Activated T-helper 1 cell treated with anti-CD3 and anti-CD28 coated beads, Interleukin-12 subunit alpha, Interleukin-12 subunit beta, Interleukin-2, Interleukin-4 antibody, amounts not matched to agents 30 ng/mL and 10 ng/mL and 1 ng/mL, durations not matched to agents 14 hours and 24 hours and 36 hours (primary cell): ENCODE results near the gene SFSWAP. TPM values are rescaled to one million over a fixed set of nuclear protein-coding genes. Genes with fewer than 3 reads are reported as not detected.
"Not testable (repeated sequence)": the region's sequence is repeated elsewhere in the genome, so short reads cannot be mapped to it uniquely, and the experiment has no call there.

Experiments used
- DNase-seq: peaks from one replicate; pipeline ENCODE4 v3.0.0; 2021; ENCODE audit warnings: low spot score
- H3K27ac Mint-ChIP-seq: one replicate; pipeline ENCODE4 v1.8.0; 2021; ENCODE audit warnings: mild to moderate bottlenecking, mixed read lengths
- H3K27me3 Mint-ChIP-seq: one replicate; pipeline ENCODE4 v1.8.0; 2022; ENCODE audit warnings: mild to moderate bottlenecking, moderate library complexity, mixed read lengths; ENCODE audit not compliant: insufficient read depth
- H3K36me3 Mint-ChIP-seq: one replicate; pipeline ENCODE4 v1.8.0; 2021; ENCODE audit warnings: low read depth, mixed read lengths
- H3K4me1 Mint-ChIP-seq: one replicate; pipeline ENCODE4 v1.8.0; 2021; ENCODE audit warnings: low read depth, mixed read lengths
- H3K4me3 Mint-ChIP-seq: one replicate; pipeline ENCODE4 v1.8.0; 2021; ENCODE audit warnings: mild to moderate bottlenecking, moderate library complexity, mixed read lengths
- H3K9me3 Mint-ChIP-seq: one replicate; pipeline ENCODE4 v1.8.0; 2021; ENCODE audit warnings: mixed read lengths
- intact Hi-C: fragments of 100-400 bp; cut with micrococcal nuclease; formaldehyde crosslinking; loops from one replicate; pipeline ENCODE4 v1.15.1; 2024
- total RNA-seq: library from RNA; stranded (reverse); gene quantifications from 2 replicates; pipeline ENCODE4 v1.2.3, GENCODE V29; 2022

The SFSWAP gene
- total RNA-seq, 1 donor from 2014 or later: 69.3 TPM

DNA sequence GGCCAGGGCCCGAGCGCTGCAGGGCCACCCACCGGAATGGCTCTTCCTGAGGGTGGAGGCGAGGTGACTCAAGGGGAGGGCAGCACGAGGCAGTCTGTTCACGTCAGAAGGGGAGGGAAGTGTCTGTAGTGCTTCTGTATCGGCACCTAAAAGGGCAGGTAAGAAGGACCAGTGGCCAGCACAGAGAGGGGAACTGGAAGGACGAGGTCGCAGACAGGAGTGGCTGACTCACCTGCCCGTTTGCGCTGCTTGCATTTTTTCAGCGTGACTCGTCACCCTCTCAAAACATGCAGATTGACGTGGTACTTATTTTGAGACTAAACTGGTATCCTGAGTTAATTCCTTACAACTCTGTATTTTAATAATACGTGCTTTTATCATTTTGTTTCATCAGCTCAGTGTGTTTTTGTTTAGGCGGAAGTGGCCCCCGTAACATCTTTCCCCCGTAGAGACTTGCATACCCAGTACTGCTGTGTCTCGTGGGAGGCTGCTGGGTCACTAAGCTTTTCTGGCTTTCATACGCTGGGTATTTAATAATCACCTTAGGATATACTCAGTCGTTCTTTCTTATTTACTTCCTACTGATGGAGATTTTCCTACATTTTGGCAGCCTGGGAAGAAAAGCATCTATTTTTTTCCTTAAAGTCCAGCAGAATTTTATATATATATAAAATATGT is 26.4 kb downstream of the SFSWAP start:
- DNase-seq: no peak
- H3K27ac Mint-ChIP-seq: no peak overlapping the region
- intact Hi-C loops: no loop called here
- H3K4me1 Mint-ChIP-seq: no peaks in the 10 kb centered on the region
- H3K27me3 Mint-ChIP-seq: no peaks in the 10 kb centered on the region
- peaks cover 42% of the 10 kb centered on the region for H3K36me3 Mint-ChIP-seq
- no peak overlapping the region for H3K4me3 Mint-ChIP-seq
- H3K9me3 Mint-ChIP-seq: no peaks in the 10 kb centered on the region

DNA sequence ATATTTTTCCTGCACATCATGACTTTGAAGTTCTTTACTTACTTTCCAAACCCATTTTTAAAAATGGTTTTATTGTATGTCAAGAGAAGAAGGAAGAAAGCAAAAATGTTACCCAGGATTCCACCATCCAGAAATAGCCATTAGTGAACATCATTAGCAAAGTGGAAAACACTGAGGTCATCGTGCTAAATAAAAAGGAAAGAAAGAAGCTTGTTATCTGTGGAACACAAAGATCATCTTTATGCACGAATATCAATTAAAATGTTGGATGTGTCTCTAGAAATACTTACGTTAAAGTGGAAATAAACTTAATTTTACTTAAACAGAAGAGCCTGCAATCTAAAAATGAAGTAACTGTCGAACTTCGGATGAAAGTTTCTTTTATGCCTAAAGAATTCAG is 27.3 kb downstream of the SFSWAP start:
- Mint-ChIP-seq H3K4me1 (no peaks in the 10 kb centered on the region), H3K27ac (no peak overlapping the region), H3K9me3 (peaks cover 8% of the 10 kb centered on the region), H3K4me3 (no peak overlapping the region), H3K27me3 (no peaks in the 10 kb centered on the region), H3K36me3 (peaks cover 46% of the 10 kb centered on the region)
- no peak for DNase-seq
- intact Hi-C loops: no loop called here

DNA sequence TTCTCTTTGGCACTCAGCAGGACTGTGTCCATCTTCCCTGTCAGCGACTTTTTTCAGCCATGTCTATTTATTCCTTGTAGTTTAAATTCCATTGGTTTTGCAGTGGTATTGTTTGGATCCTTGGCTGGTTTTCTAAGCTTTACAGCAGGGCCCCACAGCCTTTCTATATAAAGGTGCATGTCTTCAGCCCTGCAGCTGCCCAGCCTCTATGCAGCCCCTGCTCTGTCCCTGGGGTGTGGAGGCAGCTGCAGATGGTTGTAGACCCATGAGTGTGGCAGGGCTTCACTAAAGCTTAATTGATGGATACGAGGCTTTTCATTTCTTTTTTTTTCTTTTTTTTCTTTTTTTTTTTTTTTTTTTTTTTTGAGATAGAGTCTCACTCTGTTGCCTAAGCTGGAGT is 29.7 kb downstream of the SFSWAP start:
- no peak overlapping the region for H3K27ac Mint-ChIP-seq
- H3K4me1 Mint-ChIP-seq: no peaks in the 10 kb centered on the region
- peaks cover 55% of the 10 kb centered on the region for H3K36me3 Mint-ChIP-seq
- intact Hi-C loops: no loop called here
- no peak for DNase-seq
- H3K9me3 Mint-ChIP-seq: peaks cover 21% of the 10 kb centered on the region
- H3K27me3 Mint-ChIP-seq: no peaks in the 10 kb centered on the region
- H3K4me3 Mint-ChIP-seq: no peak overlapping the region

GRCh38 chr12:131742761-131743160 is 31.9 kb downstream of the SFSWAP start:
- DNase-seq, H3K27ac Mint-ChIP-seq, H3K4me3 Mint-ChIP-seq, H3K27me3 Mint-ChIP-seq, H3K4me1 Mint-ChIP-seq, intact Hi-C loops: not testable (repeated sequence)
- Mint-ChIP-seq H3K9me3 (peaks cover 21% of the 10 kb centered on the region), H3K36me3 (peaks cover 56% of the 10 kb centered on the region)

GRCh38 chr12:131743410-131743809 is 32.5 kb downstream of the SFSWAP start:
- H3K27ac Mint-ChIP-seq, DNase-seq, intact Hi-C loops, H3K4me3 Mint-ChIP-seq, H3K27me3 Mint-ChIP-seq, H3K4me1 Mint-ChIP-seq: not testable (repeated sequence)
- peaks cover 54% of the 10 kb centered on the region for H3K36me3 Mint-ChIP-seq
- H3K9me3 Mint-ChIP-seq: peaks cover 21% of the 10 kb centered on the region

GRCh38 chr12:131743880-131744279 is 33.0 kb downstream of the SFSWAP start:
- H3K27ac Mint-ChIP-seq, intact Hi-C loops, H3K4me3 Mint-ChIP-seq, H3K4me1 Mint-ChIP-seq, H3K27me3 Mint-ChIP-seq, DNase-seq: not testable (repeated sequence)
- peaks cover 21% of the 10 kb centered on the region for H3K9me3 Mint-ChIP-seq
- H3K36me3 Mint-ChIP-seq: peaks cover 56% of the 10 kb centered on the region

- DNase-seq, H3K27ac Mint-ChIP-seq, H3K27me3 Mint-ChIP-seq, intact Hi-C loops, H3K4me3 Mint-ChIP-seq, H3K4me1 Mint-ChIP-seq: not testable (repeated sequence)
- H3K36me3 Mint-ChIP-seq: peaks cover 56% of the 10 kb centered on the region
- H3K9me3 Mint-ChIP-seq: peaks cover 21% of the 10 kb centered on the region
These were observed 33.8 kb downstream of the SFSWAP start for GRCh38 chr12:131744675-131745074.

DNA sequence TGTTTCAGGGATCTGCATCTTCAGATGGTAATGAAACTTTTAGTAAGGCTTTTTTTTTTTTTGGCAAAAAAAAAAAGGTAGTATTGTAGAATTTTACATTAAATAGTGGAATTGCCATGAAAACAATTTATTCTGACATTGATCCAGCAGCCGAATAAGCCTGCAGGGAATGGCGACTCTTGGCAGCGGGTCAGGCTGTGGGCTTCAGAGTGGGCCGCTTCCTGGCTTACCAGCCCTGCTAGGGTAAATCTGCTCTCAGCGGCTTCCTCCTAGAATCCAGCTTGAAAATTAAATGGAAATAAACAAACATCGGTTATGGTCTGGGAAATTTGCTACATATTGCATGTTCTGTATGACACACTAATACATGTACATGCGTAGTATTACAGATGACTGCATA is 34.8 kb downstream of the SFSWAP start:
- Mint-ChIP-seq H3K4me1 (no peaks in the 10 kb centered on the region), H3K4me3 (no peak overlapping the region), H3K27me3 (no peaks in the 10 kb centered on the region), H3K27ac (no peak overlapping the region), H3K36me3 (peaks cover 48% of the 10 kb centered on the region), H3K9me3 (peaks cover 21% of the 10 kb centered on the region)
- intact Hi-C loops: no loop called here
- no peak for DNase-seq

- intact Hi-C loops: no loop called here
- no peaks in the 10 kb centered on the region for H3K27me3 Mint-ChIP-seq
- H3K36me3 Mint-ChIP-seq: peaks cover 45% of the 10 kb centered on the region
- peaks cover 20% of the 10 kb centered on the region for H3K9me3 Mint-ChIP-seq
- H3K4me3 Mint-ChIP-seq: no peak overlapping the region
- DNase-seq: no peak
- no peaks in the 10 kb centered on the region for H3K4me1 Mint-ChIP-seq
- H3K27ac Mint-ChIP-seq: peak overlapping the region; percentile 45
These were observed 36.6 kb downstream of the SFSWAP start for GRCh38 chr12:131747276-131748177.

- H3K36me3 Mint-ChIP-seq: peaks cover 41% of the 10 kb centered on the region
- peaks cover 3% of the 10 kb centered on the region for H3K9me3 Mint-ChIP-seq
- no peaks in the 10 kb centered on the region for H3K4me1 Mint-ChIP-seq
- intact Hi-C loops: no loop called here
- H3K4me3 Mint-ChIP-seq: no peak overlapping the region
- no peaks in the 10 kb centered on the region for H3K27me3 Mint-ChIP-seq
- no peak for DNase-seq
- H3K27ac Mint-ChIP-seq: no peak overlapping the region
These were observed 38.9 kb downstream of the SFSWAP start for GRCh38 chr12:131749618-131750315.

DNA sequence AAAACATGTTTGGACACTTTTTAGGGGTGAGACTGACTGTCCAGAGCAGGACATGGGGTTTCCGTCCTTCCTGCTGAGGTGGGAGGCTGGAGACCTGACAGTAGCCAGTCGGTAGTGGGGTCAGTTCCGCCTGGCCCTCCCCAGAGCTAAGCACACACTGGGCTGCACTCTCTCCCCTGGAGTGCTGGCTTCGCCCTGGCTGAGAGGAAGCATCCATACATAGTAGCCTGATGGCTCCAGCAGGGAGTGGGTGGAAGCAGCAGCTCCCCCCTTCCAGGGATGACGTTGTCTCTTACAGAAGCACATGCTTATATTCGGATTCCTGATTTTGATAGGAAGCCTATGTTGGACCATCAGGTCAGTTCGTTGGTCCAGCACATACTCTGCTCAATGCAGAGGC is 40.4 kb downstream of the SFSWAP start:
- H3K9me3 Mint-ChIP-seq: no peaks in the 10 kb centered on the region
- no peak for DNase-seq
- intact Hi-C loops: no loop called here
- H3K36me3 Mint-ChIP-seq: peaks cover 41% of the 10 kb centered on the region
- no peaks in the 10 kb centered on the region for H3K27me3 Mint-ChIP-seq
- H3K4me3 Mint-ChIP-seq: no peak overlapping the region
- H3K4me1 Mint-ChIP-seq: peaks cover 8% of the 10 kb centered on the region
- no peak overlapping the region for H3K27ac Mint-ChIP-seq

- no peaks in the 10 kb centered on the region for H3K27me3 Mint-ChIP-seq
- peaks cover 44% of the 10 kb centered on the region for H3K36me3 Mint-ChIP-seq
- peaks cover 8% of the 10 kb centered on the region for H3K4me1 Mint-ChIP-seq
- intact Hi-C loops: no loop called here
- no peak overlapping the region for H3K27ac Mint-ChIP-seq
- DNase-seq: no peak
- no peak overlapping the region for H3K4me3 Mint-ChIP-seq
- no peaks in the 10 kb centered on the region for H3K9me3 Mint-ChIP-seq
These were observed 41.6 kb downstream of the SFSWAP start for GRCh38 chr12:131752451-131752850.

DNA sequence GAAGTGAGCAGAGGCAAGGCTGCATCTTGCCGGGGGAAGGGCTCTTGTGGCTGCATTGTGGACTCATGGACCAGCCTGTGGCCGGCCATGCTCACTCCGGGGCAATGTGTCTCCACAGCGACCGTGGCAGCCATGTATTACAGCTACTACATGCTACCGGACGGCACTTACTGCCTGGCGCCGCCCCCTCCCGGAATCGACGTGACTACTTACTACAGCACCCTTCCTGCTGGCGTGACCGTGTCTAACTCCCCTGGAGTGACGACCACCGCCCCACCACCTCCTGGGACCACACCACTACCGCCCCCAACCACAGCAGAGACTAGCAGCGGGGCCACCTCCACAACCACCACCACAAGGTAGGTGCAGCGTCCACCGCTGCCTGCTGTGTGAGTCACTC is 42.1 kb downstream of the SFSWAP start:
- H3K4me1 Mint-ChIP-seq: peaks cover 8% of the 10 kb centered on the region
- peaks cover 47% of the 10 kb centered on the region for H3K36me3 Mint-ChIP-seq

More for the DNA sequence above, 42.1 kb downstream of the SFSWAP start:
- no peak for DNase-seq
- intact Hi-C loops: no loop called here
- Mint-ChIP-seq H3K9me3 (no peaks in the 10 kb centered on the region), H3K27ac (no peak overlapping the region), H3K27me3 (no peaks in the 10 kb centered on the region), H3K4me3 (no peak overlapping the region)
